HG03558 (cell line): ENCODE results near the gene KCNG4.
"Not testable (repeated sequence)": the region's sequence is repeated elsewhere in the genome, so short reads cannot be mapped to it uniquely, and the experiment has no call there.

ENCODE experiments used
- ATAC-seq: cut with Tn5 transposase; IDR thresholded peaks from one replicate; pipeline ENCODE4 v1.9.1; 2021; ENCODE audit warnings: moderate number of reproducible peaks; ENCODE audit not compliant: unreplicated experiment; ENCODE audit errors: extremely low read depth

The KCNG4 gene

DNA sequence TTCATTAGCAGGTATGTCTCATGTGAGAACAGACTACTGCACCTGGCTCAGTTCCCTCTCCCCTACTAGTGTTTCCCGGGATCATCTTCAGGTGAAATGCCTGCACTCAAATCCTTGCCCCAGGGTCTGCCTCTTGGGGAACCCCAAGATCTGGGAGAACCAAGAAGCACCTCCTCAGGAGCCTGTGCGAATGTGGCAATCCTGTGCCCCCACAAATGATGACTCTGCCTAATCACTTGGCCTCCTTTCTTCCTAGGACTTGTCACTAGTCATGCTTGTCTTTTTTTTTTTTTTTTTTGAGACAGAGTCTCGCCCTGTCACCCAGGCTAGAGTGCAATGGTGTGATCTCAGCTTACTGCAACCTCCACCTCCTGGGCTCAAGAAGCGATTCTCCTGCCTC, 27.2 kb downstream of the KCNG4 start:
- no peak for ATAC-seq

DNA sequence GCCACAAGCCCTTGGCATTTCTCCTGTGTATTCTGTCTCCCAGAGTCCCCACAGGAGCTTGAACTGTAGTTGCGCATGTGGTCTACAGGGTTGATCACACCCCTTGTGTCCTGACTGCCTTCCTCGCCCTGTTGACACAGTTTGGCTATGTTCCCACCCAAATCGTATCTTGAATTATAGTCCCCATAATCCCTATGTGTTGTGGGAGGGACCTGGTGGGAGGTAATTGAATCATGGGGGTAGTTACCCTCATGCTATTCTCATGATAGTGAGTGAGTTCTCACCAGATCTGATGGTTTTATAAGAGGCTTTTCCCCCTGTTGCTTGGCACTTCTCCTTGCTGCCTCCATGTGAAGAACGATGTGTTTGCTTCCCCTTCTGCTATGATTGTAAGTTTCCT, 27.7 kb downstream of the KCNG4 start:
- ATAC-seq = no peak

- no peak for ATAC-seq
These were observed 29.8 kb downstream of the KCNG4 start for GRCh38 chr16:84209989-84210388.

GRCh38 chr16:84207879-84208278, 31.9 kb downstream of the KCNG4 start:
- no peak for ATAC-seq

DNA sequence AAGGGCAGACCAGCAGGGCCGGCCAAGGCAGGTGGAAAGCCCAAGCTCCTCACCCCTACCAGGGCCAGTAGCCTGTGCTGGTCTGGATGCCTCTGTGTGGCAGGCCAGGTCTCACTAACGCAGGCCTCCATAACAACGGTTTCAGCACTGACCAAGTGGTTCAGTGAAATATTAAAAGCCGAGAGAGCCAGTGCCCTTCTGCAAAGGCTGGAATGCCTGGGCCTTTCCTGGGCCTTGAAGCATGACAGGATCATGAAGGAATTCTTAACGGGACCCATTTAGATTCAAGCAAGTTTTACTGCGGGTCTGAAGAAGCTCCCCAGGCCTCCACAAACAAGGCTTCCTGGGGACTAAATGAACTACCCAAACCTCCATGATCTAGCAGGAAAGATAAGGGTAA, 32.6 kb downstream of the KCNG4 start:
- ATAC-seq = no peak

DNA sequence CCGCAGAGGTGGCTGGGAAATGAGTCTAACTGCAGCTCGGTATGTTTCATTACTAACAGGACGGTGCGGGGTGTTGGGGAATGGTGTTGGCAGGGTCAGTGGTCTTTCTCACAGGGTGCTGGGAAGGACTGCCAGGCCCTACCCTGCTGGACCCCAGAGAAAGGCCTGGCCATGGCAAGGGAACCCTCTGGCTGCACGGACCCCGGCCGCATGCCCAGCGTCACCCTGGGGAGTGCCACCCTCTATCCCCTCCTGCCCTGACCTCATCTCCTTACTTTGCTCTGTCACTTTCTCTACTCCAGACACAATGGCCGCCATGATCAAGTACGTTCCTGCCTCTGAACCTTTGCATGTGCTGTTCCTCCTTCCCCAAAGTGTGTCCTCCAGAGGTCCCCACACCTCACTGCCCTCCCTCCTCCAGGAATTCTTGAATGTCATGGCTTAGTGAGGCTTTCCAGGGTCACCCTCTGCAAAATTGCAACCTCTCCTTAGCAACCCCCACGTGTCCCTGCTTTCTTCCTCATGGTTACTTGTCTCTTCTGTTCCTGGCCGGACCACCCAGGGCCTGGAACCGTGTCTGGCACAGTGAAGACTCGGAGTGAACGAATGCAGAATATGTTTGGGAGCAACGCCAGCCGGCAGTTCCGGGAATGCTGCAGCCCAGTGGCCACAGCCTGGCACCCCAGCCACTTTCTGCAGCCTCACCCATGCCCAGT, 33.7 kb downstream of the KCNG4 start:
- no peak for ATAC-seq

GRCh38 chr16:84205123-84205522, 34.7 kb downstream of the KCNG4 start:
- not testable (repeated sequence) for ATAC-seq

DNA sequence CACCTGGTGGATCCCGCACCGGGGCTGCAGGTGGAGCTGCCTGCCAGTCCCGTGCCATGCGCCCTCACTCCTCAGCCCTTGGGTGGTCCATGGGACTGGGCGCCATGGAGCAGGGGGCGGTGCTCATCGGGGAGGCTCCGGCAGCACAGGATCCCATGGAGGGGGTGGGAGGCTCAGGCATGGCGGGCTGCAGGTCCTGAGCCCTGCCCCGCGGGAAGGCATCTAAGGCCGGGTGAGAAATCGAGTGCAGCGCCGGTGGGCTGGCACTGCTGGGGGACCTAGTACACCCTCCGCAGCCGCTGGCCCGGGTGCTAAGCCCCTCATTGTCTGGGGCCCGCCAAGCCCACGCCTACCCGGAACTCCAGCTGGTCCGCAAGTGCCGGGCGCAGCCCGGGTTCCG, 35.3 kb downstream of the KCNG4 start:
- not testable (repeated sequence) for ATAC-seq

DNA sequence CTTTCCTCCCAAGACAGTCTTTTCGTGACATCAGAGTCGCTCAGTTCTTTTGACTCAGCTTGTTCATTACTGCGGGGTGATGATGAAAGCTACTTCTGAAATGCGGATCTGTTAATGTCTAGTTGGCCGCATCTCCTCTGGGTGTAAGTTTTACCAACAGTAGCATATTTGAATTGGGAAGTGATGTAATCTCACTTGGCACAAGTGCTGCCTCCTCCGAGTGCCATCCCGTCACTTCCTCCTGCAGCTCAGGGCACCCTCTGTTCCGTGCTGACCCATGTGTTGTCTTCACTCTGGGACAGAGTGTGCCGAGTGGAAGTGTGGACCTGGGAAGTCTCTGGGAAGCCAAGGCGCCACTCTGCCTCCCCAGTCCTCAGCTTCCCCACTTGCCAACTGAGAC, 40.0 kb downstream of the KCNG4 start:
- no peak for ATAC-seq

DNA sequence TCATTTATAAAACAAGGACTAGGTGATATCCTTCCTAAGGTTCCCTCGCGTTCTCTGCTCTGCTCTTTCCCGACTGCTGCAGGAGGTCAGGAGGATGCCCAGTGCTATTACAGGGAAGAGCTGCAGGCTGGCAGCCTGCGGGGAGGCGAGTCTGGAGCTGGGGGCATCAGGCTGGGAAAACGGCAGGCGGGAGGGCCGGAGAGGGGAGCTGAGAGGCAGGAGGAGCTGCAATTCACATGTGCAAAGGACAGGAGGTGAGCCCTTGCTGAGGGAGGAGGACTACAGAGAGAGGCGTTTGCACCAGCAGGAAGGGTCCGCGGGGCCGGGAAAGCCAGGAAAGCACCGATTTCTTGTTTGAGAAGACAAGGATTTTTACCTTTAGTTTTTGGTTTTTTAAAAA, 40.7 kb downstream of the KCNG4 start:
- ATAC-seq = no peak

GRCh38 chr16:84198401-84198800, 41.4 kb downstream of the KCNG4 start:
- ATAC-seq = no peak

DNA sequence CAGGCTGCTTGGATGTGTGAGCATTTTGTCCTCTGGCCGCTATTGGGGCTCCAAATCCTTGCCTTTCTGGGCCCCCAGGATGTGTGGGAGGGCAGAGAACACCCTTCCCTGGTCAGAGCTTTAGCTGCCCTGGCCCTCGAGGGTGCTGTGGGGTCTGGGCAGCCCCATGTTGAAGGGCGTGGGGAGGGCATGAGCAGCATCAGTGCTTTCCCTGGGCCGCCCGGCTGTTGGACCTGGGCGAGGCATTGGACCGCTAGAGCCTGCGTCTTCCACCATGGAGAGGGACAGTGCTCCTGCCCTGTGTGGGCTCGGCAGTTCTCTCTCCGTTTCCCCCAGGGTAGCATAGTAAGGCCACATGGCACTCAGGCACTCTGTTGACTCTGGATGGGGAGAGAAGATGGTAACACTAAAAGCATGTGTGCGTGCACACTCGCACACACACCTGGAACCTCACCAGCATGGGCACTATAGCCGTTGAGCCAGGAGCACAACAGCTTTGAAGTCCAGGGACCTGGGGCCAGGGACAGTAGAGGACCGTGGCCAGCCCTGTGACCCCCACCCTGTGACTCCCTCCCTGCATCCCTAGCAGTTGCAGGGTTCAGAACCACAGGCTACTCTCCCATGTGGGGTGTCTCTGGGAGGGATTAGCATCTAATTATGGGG, 42.2 kb downstream of the KCNG4 start:
- no peak for ATAC-seq

DNA sequence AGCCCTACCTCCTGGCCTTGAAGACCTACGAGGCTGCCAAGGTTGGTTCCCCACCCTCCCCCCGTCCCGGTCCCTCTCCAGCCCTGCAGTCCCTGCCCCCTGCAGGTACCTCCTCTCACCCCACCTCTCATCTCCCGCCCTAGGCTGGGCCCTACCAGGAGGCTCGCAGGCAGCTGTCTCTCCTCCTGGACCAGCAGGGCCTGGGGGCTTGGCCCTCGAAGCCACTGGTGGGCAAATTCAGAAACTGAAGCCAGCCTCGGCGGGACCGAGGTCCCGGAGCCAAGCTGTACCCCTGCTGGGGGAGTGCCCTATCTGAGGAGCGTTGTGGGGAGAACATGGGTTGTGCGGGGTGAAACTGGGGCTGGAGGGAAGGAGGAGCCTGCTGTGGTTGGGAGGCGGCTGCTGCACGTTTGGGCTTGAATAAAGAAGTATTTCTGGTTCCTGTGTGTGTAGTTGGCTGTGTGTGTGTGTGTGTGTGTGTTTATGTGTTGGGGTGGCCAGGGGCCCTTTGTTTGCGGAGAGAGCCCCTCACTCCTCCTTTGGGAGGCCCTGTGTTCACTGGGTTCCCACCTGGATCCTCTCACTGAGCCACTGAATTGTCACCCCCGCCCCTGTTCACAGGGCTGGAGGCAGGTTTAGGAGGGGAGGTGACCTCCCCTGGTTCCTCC, 43.0 kb downstream of the KCNG4 start:
- no peak for ATAC-seq

GRCh38 chr16:84196101-84196500, 43.7 kb downstream of the KCNG4 start:
- no peak for ATAC-seq

- no peak for ATAC-seq
These were observed 44.4 kb downstream of the KCNG4 start for GRCh38 chr16:84195201-84196093.

- ATAC-seq = no peak
These were observed 45.2 kb downstream of the KCNG4 start for GRCh38 chr16:84194470-84195200.

DNA sequence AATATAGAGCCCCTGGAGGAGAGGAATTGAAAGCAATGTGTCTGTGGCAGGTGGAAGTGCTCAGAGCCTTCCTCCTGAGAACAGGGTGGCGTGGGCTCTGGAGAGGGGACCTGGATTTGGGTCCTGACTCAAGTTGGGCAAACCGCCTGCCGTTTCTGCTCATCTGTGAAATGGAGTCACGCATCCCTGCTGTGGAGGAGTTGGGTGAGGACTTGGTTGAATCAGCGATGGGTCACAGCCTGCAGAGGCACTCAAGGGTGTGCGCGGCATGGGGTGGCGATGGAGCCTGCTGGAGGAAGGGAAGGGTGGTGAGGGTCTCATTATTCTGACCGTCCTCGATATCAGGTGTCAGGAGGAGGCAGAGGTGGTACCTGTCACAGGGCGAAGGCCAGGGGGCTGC, 45.8 kb downstream of the KCNG4 start:
- no peak for ATAC-seq

GRCh38 chr16:84193480-84193879, 46.3 kb downstream of the KCNG4 start:
- ATAC-seq = no peak

- ATAC-seq = no peak
These were observed 48.3 kb downstream of the KCNG4 start for GRCh38 chr16:84191466-84191865.
